Pancreas (tissue), 10 donors: ENCODE measurements around the gene CPT1B. TPM values are rescaled to one million over a fixed set of nuclear protein-coding genes. Genes with fewer than 3 reads are reported as not detected.

Experiments used
- ATAC-seq, 4 donors: fragments of 200-7000 bp; cut with Tn5 transposase; one replicate each; pipeline versions ENCODE4 v1.8.0 to v1.9.1; 2020; ENCODE audit warnings: mild to moderate bottlenecking in 4 of 4, moderate library complexity in 4 of 4
- DNase-seq, 6 donors: peaks; one replicate each; pipeline ENCODE4 v3.0.0-alpha.2; 2020
- FAIRE-seq: peaks from 2 replicates; lab custom pipeline; 2012; peaks lifted over from hg19 to GRCh38; lab: Jason Lieb, UNC
- H3K27ac ChIP-seq, 4 donors: fragments of 200-600 bp; sonication (generic); 1 replicate in 3 of 4; 2 replicates in 1 of 4; pipeline versions ENCODE4 v1.5.0 to v1.8.0; 2020
- H3K27me3 ChIP-seq, 4 donors: fragments of 200-600 bp; one replicate each; pipeline ENCODE4 v1.8.0; 2021
- H3K36me3 ChIP-seq, 3 donors: fragments of 200-600 bp; sonication (generic) in 1 of 3; one replicate each; pipeline versions ENCODE4 v1.5.0 to v1.8.0; 2020 to 2021
- H3K4me1 ChIP-seq, 3 donors: fragments of 200-600 bp; one replicate each; pipeline ENCODE4 v1.8.0; 2021
- H3K4me3 ChIP-seq, 4 donors: fragments of 200-600 bp; sonication (generic) in 2 of 4; one replicate each; pipeline versions ENCODE4 v1.5.0 to v1.8.0; 2020 to 2021
- H3K9me3 ChIP-seq, 4 donors: fragments of 200-600 bp; one replicate each; pipeline ENCODE4 v1.8.0; 2021
- CTCF ChIP-seq, 4 donors: fragments of 200-600 bp; sonication (generic) in 3 of 4; IDR thresholded peaks; one replicate each; pipeline versions ENCODE4 v1.5.0 to v1.8.0; 2021; ENCODE audit warnings: antibody characterized with exemption in 4 of 4
- WGBS, 2 donors: extraction: QIAGEN DNeasy Blood & Tissue Kit; methylation state at CpG; one replicate each; pipeline ENCODE4 v1.1.7; 2013; 5-methylcytosine and 5-hydroxymethylcytosine counted together
- intact Hi-C, 3 donors: fragments of 100-400 bp; cut with DNase I; formaldehyde crosslinking; loops; one replicate each; pipeline versions ENCODE4 v1.11.1 to v1.14.2; 2022
- polyA plus RNA-seq, 2 donors: library from polyadenylated mRNA; stranded (reverse); fragments of 200-250 nt; gene quantifications; one replicate each; pipeline ENCODE4 v1.2.3, GENCODE V29; 2013
- total RNA-seq, 6 donors: library from RNA; stranded (reverse); fragmentation: NEBNext Ultra II Directional in 4 of 6; extraction: Animal tissue kit (Norgen Biotek cat#: 25700) in 4 of 6; gene quantifications; one replicate each; pipeline versions ENCODE4 v1.2.1 to v1.2.4, GENCODE V29; 2021 to 2023
- donor health status: healthy with polysubstance abuse.
- donor health status: DM: no; HTN: no; CAD: no; lungs with moderate emphysema.
- donor health status: DM: no; HTN: no; CAD: no.
- donor health status: control.
- donor health status: control.
- donor health status: Bipolar disorder and iron deficiency.
- donor health status: DM: yes; HTN: yes; CAD: no.
- donor health status: DM: no; HTN: no; CAD: no.
- donor health status: DM: no; HTN: no; CAD: no.
- donor health status: DM: yes; HTN: yes; CAD: no.

The CPT1B gene
- total and polyA plus RNA-seq, 8 donors = 7.2 to 87.0 (median 13.6) TPM

GRCh38 chr22:50529416-50529896 lies 48.8 kb downstream of the CPT1B start:
- H3K36me3 ChIP-seq = no peaks in the 10 kb centered on the region
- no peak for TF ChIP-seq CTCF (IDR thresholded peaks at IDR 0.05)
- intact Hi-C loops = no loop called here
- H3K9me3 ChIP-seq = no peaks in the 10 kb centered on the region
- no peak for ATAC-seq
- peak overlapping the region; percentile 31 to 94 (median 84) for H3K27ac ChIP-seq
- WGBS, 2 donors = 22 to 24% methylated on average over 47 to 50 of the region's 50 CpGs
- H3K27me3 ChIP-seq = peaks cover 0 to 9% (median 0%) of the 10 kb centered on the region in 4 donors
- peaks cover 2 to 21% (median 16%) of the 10 kb centered on the region in 3 donors for H3K4me1 ChIP-seq
- DNase-seq = peak in 3 of 6 donors; percentile 57 to 88 (median 68)
- FAIRE-seq = no peak
- peak overlapping the region in 3 of 4 donors; percentile 26 to 60 (median 41) for H3K4me3 ChIP-seq

GRCh38 chr22:50528682-50529415 lies 49.4 kb downstream of the CPT1B start:
- FAIRE-seq = no peak
- intact Hi-C loops = no loop called here
- H3K27ac ChIP-seq = peak overlapping the region; percentile 31 to 94 (median 84)

GRCh38 chr22:50527921-50528681 lies 50.1 kb downstream of the CPT1B start:
- H3K36me3 ChIP-seq = peaks cover 0 to 6% (median 4%) of the 10 kb centered on the region in 3 donors
- no peak for ATAC-seq
- peak overlapping the region in 1 of 4 donors; percentile 60 for H3K4me3 ChIP-seq
- intact Hi-C loops = no loop called here
- no peak for TF ChIP-seq CTCF (IDR thresholded peaks at IDR 0.05)
- H3K4me1 ChIP-seq = peaks cover 7 to 20% (median 19%) of the 10 kb centered on the region in 3 donors
- peak overlapping the region in 1 of 4 donors; percentile 17 for H3K27ac ChIP-seq
- WGBS, 2 donors = 87 to 89% methylated on average over 18 of the region's 18 CpGs
- no peaks in the 10 kb centered on the region for H3K9me3 ChIP-seq
- peaks cover 0 to 9% (median 0%) of the 10 kb centered on the region in 4 donors for H3K27me3 ChIP-seq
- no peak for FAIRE-seq
- peak in 1 of 6 donors; percentile 37 for DNase-seq

More at GRCh38 chr22:50528682-50529415, 49.4 kb downstream of the CPT1B start:
- ATAC-seq (no peak), DNase-seq (peak in 2 of 6 donors; percentile 57 to 60)
- H3K27me3 ChIP-seq = peaks cover 0 to 9% (median 0%) of the 10 kb centered on the region in 4 donors
- peaks cover 7 to 26% (median 20%) of the 10 kb centered on the region in 3 donors for H3K4me1 ChIP-seq
- no peaks in the 10 kb centered on the region for H3K36me3 ChIP-seq
- no peaks in the 10 kb centered on the region for H3K9me3 ChIP-seq
- WGBS, 2 donors = 59 to 64% methylated on average over 13 to 15 of the region's 15 CpGs
- no peak for TF ChIP-seq CTCF (IDR thresholded peaks at IDR 0.05)
- peak overlapping the region in 2 of 4 donors; percentile 26 to 60 for H3K4me3 ChIP-seq

- whole genome bisulfite sequencing, 2 donors = 73 to 74% methylated on average over 29 of the region's 29 CpGs
- peak overlapping the region; percentile 59 to 75 (median 68) for H3K4me3 ChIP-seq
- ATAC-seq (no peak), FAIRE-seq (no peak), DNase-seq (peak in 4 of 6 donors; percentile 50 to 80 (median 68))
- H3K27me3 ChIP-seq = peaks cover 0 to 6% (median 0%) of the 10 kb centered on the region in 4 donors
- peaks cover 7 to 20% (median 12%) of the 10 kb centered on the region in 3 donors for H3K4me1 ChIP-seq
- H3K36me3 ChIP-seq = peaks cover 0 to 15% (median 10%) of the 10 kb centered on the region in 3 donors
- no peaks in the 10 kb centered on the region for H3K9me3 ChIP-seq
- peak overlapping the region; percentile 88 to 94 (median 90) for H3K27ac ChIP-seq
- intact Hi-C loops = no loop called here
- no peak for TF ChIP-seq CTCF (IDR thresholded peaks at IDR 0.05)
Observed at GRCh38 chr22:50526834-50527801, 51.1 kb downstream of the CPT1B start.
